ENCODE results near the gene RHBDD3. TPM values are rescaled to one million over a fixed set of nuclear protein-coding genes. Genes with fewer than 3 reads are reported as not detected.
A peak's percentile ranks its signal among the peaks of the same experiment; 100 is the strongest.

Gene RHBDD3
- polyA plus RNA-seq, 3 donors, result 4.0 to 11.1 (median 4.8) TPM

- H3K79me2 ChIP-seq (ENCODE audit: insufficient read depth, low read length), result no peaks in the 10 kb centered on the region
- peaks cover 4 to 18% of the 10 kb centered on the region in 2 donors for H3K9me3 ChIP-seq (replicated peaks in 1 of 2; ENCODE audit: control insufficient read depth in 1 of 2, insufficient read depth in 1 of 2, low read length in 2 of 2)
- intact Hi-C loops (cut with micrococcal nuclease), result no loop called here
- peak within 1 kb of the TSS; percentile 21 for H3K9ac ChIP-seq (ENCODE audit: insufficient read depth, low read length, poor library complexity, severe bottlenecking)
- 3% methylated on average over 92 of the region's 103 CpGs for WGBS (ENCODE audit: insufficient coverage)
- peaks cover 33 to 52% of the 10 kb centered on the region in 2 donors for H3K4me1 ChIP-seq (ENCODE audit: control insufficient read depth in 1 of 2, insufficient read depth in 2 of 2, low read length in 2 of 2)
- no peaks in the 10 kb centered on the region for H3K36me3 ChIP-seq (replicated peaks in 1 of 2; ENCODE audit: control insufficient read depth in 1 of 2, insufficient read depth in 2 of 2, low read length in 2 of 2)
- TF ChIP-seq, protein P1, sequence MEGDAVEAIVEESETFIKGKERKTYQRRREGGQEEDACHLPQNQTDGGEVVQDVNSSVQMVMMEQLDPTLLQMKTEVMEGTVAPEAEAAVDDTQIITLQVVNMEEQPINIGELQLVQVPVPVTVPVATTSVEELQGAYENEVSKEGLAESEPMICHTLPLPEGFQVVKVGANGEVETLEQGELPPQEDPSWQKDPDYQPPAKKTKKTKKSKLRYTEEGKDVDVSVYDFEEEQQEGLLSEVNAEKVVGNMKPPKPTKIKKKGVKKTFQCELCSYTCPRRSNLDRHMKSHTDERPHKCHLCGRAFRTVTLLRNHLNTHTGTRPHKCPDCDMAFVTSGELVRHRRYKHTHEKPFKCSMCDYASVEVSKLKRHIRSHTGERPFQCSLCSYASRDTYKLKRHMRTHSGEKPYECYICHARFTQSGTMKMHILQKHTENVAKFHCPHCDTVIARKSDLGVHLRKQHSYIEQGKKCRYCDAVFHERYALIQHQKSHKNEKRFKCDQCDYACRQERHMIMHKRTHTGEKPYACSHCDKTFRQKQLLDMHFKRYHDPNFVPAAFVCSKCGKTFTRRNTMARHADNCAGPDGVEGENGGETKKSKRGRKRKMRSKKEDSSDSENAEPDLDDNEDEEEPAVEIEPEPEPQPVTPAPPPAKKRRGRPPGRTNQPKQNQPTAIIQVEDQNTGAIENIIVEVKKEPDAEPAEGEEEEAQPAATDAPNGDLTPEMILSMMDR (IDR thresholded peaks at IDR 0.05), result no peak
- peaks cover 31 to 48% of the 10 kb centered on the region in 2 donors for H3K27me3 ChIP-seq (ENCODE audit: control insufficient read depth in 2 of 2, insufficient read depth in 2 of 2, low read length in 2 of 2)
- H3K9me3 Mint-ChIP-seq, result peaks cover 4 to 36% (median 24%) of the 10 kb centered on the region in 7 donors
- peaks cover 38% of the 10 kb centered on the region for H3K4me1 Mint-ChIP-seq
- H2AFZ ChIP-seq (ENCODE audit: insufficient read depth, low read depth, low read length, poor library complexity, severe bottlenecking), result no peak within 1 kb of the TSS
- peak within 1 kb of the TSS in 4 of 7 donors; percentile 13 to 80 (median 60) for H3K27ac Mint-ChIP-seq
- H3K27ac ChIP-seq (ENCODE audit: low read depth in 1 of 2, low read length in 2 of 2), result no peak within 1 kb of the TSS
- H4K20me1 ChIP-seq (ENCODE audit: insufficient read depth, low read length), result no peaks in the 10 kb centered on the region
- no peak for DNase-seq
- H3K4me3 ChIP-seq (replicated peaks in 1 of 3; ENCODE audit: low read depth in 2 of 3, low read length in 3 of 3), result peak within 1 kb of the TSS in 1 of 3 experiments; percentile 44
- H3K4me2 ChIP-seq (replicated peaks; ENCODE audit: extremely low read depth, low read length, poor library complexity, severe bottlenecking), result peak within 1 kb of the TSS; percentile 67
- peaks cover 13 to 19% of the 10 kb centered on the region in 2 donors for H3K36me3 Mint-ChIP-seq
- peak within 1 kb of the TSS; percentile 64 to 84 for H3K4me3 Mint-ChIP-seq
- peaks cover 43 to 63% (median 56%) of the 10 kb centered on the region in 3 donors for H3K27me3 Mint-ChIP-seq (ENCODE audit: low read depth in 3 of 3)
These were observed 47.7 kb upstream of the RHBDD3 start, which contains the start of gene RASL10A for GRCh38 chr22:29315286-29316140. Gene RASL10A (minus strand): TSS chr22:29315697. CDS start chr22:29315246, 451 bp downstream.

DNA sequence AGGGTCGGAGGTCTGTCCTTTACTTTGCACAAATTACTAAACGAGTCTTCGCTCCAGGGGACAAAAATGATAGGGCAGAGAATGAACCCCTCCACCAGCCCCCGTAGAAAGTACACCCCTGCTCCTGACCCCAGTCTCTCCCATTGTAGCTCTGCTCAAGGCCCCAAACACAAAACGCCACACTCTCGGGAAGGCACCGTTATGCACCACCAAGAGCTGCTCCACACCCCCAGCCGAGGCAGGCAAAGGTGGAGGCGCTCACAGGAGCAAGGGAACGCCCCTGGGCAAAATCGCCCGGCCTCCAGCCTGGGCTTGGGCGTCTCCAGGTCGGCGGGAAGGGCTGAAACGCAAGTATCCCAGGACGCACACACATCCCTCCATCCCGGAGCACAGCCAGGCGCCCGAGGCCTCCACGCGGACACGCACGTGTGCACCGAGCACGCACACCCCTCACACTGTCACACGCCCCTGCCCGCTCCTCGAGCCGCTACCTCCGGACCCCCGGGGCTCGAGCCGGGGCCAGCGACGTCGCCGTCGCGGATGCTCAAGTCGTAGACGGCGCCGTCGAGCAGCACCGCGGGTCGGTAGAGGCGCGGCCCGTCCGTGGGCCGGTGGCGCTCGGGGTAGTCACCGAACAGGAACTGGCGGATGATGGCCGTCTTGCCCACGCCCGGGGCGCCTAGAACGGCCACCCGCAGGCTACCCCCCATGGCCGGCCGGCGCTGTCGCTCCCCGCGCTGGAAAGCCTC is 46.9 kb upstream of the RHBDD3 start:
- no peak overlapping the region for H3K27ac ChIP-seq (ENCODE audit: low read depth in 1 of 2, low read length in 2 of 2)
- H3K4me3 Mint-ChIP-seq, result peak overlapping the region; percentile 64 to 84
- peaks cover 37 to 59% of the 10 kb centered on the region in 2 donors for H3K4me1 ChIP-seq (ENCODE audit: control insufficient read depth in 1 of 2, insufficient read depth in 2 of 2, low read length in 2 of 2)
- no peaks in the 10 kb centered on the region for H3K36me3 ChIP-seq (replicated peaks in 1 of 2; ENCODE audit: control insufficient read depth in 1 of 2, insufficient read depth in 2 of 2, low read length in 2 of 2)
- H3K9ac ChIP-seq (ENCODE audit: insufficient read depth, low read length, poor library complexity, severe bottlenecking), result peak overlapping the region; percentile 21
- peak overlapping the region in 1 of 3 experiments; percentile 44 for H3K4me3 ChIP-seq (replicated peaks in 1 of 3; ENCODE audit: low read depth in 2 of 3, low read length in 3 of 3)
- no peak overlapping the region for H2AFZ ChIP-seq (ENCODE audit: insufficient read depth, low read depth, low read length, poor library complexity, severe bottlenecking)
- peaks cover 43 to 63% (median 56%) of the 10 kb centered on the region in 3 donors for H3K27me3 Mint-ChIP-seq (ENCODE audit: low read depth in 3 of 3)
- 3% methylated on average over 66 of the region's 69 CpGs for WGBS (ENCODE audit: insufficient coverage)
- peak overlapping the region in 4 of 7 donors; percentile 13 to 80 (median 60) for H3K27ac Mint-ChIP-seq
- peaks cover 4 to 18% of the 10 kb centered on the region in 2 donors for H3K9me3 ChIP-seq (replicated peaks in 1 of 2; ENCODE audit: control insufficient read depth in 1 of 2, insufficient read depth in 1 of 2, low read length in 2 of 2)
- intact Hi-C loops (cut with micrococcal nuclease), result loop anchor here in 1 of 2 donors (5.0 kb wide), 1 partner anchor 73 kb away; the partner anchor contains the start of gene AP1B1
- H3K4me1 Mint-ChIP-seq, result peaks cover 42% of the 10 kb centered on the region
- peaks cover 16 to 19% of the 10 kb centered on the region in 2 donors for H3K36me3 Mint-ChIP-seq
- peak overlapping the region; percentile 67 for H3K4me2 ChIP-seq (replicated peaks; ENCODE audit: extremely low read depth, low read length, poor library complexity, severe bottlenecking)
- no peaks in the 10 kb centered on the region for H3K79me2 ChIP-seq (ENCODE audit: insufficient read depth, low read length)
- TF ChIP-seq, protein P1 (IDR thresholded peaks at IDR 0.05), result no peak
- peaks cover 31 to 48% of the 10 kb centered on the region in 2 donors for H3K27me3 ChIP-seq (ENCODE audit: control insufficient read depth in 2 of 2, insufficient read depth in 2 of 2, low read length in 2 of 2)
- no peaks in the 10 kb centered on the region for H4K20me1 ChIP-seq (ENCODE audit: insufficient read depth, low read length)
- DNase-seq, result peak in 1 of 3 donors; percentile 19
- peaks cover 4 to 36% (median 24%) of the 10 kb centered on the region in 7 donors for H3K9me3 Mint-ChIP-seq

All from CD14-positive monocyte (primary cell).